Anterior cingulate cortex (tissue), 58 donors: Measurements from ENCODE around the gene KIF5B.
"Not testable (repeated sequence)": the region's sequence is repeated elsewhere in the genome, so short reads cannot be mapped to it uniquely, and the experiment has no call there.

ENCODE experiments used
- DNase-seq, 58 donors: peaks; one replicate each; lab custom pipeline; 2025; lab: John Stamatoyannopoulos, UW

The KIF5B gene

DNA sequence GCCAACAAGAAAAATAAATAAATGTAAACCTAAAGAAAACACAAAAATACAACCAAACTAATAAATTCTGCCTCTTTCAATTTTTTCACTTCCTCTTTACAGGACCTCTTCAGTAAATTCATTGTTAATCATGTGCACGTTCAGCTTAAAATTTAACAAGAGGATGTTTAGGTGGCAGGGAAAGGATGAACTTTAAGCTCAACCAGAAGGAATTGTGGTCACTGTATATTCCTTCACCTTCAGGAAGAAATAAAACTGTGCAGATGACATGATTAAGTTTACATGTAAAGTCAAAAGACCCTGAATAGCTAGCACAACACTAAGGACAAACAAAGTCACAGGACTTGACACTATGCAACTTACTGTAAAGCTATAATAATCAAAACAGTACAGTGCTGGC lies 33.0 kb downstream of the KIF5B start:
- no peak for DNase-seq

DNA sequence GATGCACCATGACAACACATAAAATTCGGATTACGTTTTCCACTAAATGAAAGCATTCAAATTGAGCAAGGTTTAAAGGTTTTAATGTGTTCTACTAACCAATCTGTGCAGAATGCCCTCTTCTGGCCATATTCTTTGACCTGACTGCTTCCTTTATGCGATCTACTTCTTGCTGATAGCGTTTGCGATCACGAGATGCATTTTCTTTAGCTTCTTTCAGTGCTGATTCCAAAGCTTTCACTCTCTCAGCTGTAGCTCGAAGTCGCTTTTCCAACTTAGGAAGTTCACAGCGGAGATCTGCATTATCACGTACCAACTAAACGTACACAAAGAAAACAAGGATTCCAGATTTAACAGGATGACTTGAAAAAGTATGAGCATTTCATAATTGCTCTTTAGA lies 39.2 kb downstream of the KIF5B start:
- DNase-seq = no peak

- DNase-seq = peak in 4 of 58 donors; percentile 3 to 12 (median 6)
These were observed 40.8 kb downstream of the KIF5B start for GRCh38 chr10:32015386-32015785.

- DNase-seq = no peak
These were observed 49.2 kb downstream of the KIF5B start for GRCh38 chr10:32007026-32007425.

- DNase-seq = peak in 9 of 58 donors; percentile 4 to 23 (median 9)
These were observed 51.2 kb downstream of the KIF5B start for GRCh38 chr10:32005050-32005449.

GRCh38 chr10:32004161-32004591 lies 52.0 kb downstream of the KIF5B start:
- peak in 28 of 58 donors; percentile 5 to 62 (median 20) for DNase-seq

- no peak for DNase-seq
These were observed 53.7 kb downstream of the KIF5B start for GRCh38 chr10:32002531-32002930.

GRCh38 chr10:32000937-32001336 lies 55.3 kb downstream of the KIF5B start:
- no peak for DNase-seq

DNA sequence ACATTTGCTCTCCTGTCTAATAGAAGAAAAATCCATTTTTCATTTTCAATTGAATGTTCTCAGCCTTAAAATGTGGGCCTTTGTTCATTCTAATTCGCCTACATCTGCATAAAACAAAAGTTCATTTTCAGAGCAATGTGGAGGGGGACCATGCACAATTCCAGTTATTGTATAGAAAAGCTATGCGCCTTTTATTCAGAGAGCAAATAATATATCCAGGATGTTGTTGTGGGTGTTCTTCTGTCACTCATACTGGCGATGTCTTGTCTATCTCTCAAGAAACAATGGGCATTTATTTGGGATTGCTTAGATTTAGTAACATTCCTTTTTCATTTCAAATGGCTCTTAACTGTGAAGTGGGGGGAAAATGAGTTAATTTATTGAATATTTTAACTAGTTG lies 56.4 kb downstream of the KIF5B start:
- DNase-seq = no peak

DNA sequence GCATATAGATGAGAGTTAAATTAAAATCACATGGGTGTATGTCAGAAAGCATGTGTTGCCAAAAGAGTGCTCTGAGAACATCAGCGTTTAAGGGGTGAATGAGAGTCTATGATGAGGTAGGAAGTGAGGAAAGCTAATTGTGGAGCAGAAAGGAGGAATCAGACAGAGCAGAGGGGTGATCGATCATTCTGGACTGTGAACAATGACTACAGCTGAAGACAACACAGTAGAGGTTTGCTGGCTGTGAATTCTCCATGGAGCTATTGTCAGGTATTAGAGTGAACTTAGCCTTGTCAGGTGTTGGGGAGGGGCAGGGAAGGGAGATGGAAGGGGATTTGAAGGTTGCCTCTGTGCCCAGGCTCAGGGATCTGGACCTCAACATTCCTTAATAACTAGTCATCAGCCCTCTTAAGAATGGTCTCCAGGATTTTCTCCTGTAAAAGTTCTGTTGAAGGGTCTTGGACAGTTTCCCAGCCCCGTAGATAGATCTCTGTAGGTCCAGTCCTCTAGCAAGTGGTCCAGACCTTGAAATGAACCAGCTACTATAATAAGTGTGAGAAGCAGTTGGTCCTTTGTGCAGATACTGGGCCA lies 57.1 kb downstream of the KIF5B start:
- DNase-seq = no peak

DNA sequence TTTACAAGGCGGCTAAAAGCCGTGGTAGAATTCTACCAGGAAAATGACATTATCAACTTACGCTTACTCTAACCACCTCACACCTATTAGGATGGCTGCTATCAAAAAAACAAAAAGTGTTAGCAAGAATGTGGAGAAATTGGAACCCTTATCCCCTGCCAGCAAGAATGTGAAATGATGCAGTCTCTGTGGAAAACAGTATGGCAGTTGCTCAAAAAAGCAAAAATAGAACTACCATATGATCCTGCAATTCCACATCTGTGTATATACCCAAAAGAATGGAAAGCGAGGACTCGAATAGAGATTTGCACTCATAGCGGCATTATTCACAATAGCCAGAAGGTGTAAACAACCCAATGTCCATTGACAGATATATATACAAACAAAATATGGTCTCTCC lies 61.3 kb downstream of the KIF5B start:
- no peak for DNase-seq

DNA sequence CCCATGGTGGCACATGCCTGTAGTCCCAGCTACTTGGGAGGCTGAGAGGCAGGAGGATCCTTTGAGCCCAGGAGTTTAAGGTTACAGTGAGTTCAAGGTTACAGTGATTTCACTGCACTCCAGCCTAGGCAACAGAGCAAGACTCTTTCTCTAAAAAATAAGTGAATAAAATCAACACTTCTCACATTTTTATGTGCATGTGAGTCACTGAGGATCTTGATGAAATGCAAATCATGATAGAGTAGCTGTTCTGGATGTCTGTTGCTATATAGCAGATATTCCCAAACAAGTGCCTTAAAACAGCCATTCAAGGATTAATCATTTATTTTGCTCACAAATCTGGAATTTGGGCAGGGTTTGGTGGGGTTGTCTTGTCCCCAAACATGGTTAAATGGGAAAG lies 65.3 kb downstream of the KIF5B start:
- no peak for DNase-seq

DNA sequence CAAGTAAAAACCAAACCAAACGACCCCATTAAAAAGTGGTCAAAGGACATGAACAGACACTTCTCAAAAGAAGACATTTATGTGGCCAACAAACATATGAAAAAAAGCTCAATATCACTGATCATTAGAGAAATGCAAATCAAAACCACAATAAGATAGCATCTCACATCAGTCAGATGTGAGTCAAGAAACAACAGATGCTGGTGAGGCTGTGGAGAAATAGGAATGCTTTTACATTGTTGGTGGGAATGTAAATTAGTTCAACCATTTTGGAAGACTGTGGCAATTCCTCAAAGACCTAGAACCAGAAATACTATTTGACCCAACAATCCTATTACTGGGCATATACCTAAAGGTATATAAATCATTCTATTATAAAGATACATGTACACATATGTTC lies 68.4 kb downstream of the KIF5B start:
- not testable (repeated sequence) for DNase-seq

- DNase-seq = no peak
These were observed 74.1 kb downstream of the KIF5B start for GRCh38 chr10:31982111-31982510.

GRCh38 chr10:31980471-31980870 lies 75.8 kb downstream of the KIF5B start:
- no peak for DNase-seq

DNA sequence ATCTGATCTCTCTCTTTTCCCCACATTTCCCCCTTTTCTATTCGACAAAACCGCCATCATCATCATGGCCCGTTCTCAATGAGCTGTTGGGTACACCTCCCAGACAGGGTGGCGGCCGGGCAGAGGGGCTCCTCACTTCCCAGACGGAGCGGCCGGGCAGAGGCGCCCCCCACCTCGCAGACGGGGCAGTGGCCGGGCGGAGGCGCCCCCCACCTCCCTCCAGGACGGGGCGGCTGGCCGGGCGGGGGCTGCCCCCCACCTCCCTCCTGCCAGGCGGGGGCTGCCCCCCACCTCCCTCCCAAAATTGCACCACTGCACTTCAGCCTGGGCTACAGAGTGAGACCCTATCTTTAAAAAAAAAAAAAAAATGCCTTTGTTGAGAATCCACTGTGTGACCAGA lies 77.2 kb downstream of the KIF5B start:
- not testable (repeated sequence) for DNase-seq

GRCh38 chr10:31978156-31978483 lies 78.1 kb downstream of the KIF5B start:
- DNase-seq = no peak

- DNase-seq = peak in 2 of 58 donors; percentile 6 to 55
These were observed 78.6 kb downstream of the KIF5B start for GRCh38 chr10:31977440-31978155.

DNA sequence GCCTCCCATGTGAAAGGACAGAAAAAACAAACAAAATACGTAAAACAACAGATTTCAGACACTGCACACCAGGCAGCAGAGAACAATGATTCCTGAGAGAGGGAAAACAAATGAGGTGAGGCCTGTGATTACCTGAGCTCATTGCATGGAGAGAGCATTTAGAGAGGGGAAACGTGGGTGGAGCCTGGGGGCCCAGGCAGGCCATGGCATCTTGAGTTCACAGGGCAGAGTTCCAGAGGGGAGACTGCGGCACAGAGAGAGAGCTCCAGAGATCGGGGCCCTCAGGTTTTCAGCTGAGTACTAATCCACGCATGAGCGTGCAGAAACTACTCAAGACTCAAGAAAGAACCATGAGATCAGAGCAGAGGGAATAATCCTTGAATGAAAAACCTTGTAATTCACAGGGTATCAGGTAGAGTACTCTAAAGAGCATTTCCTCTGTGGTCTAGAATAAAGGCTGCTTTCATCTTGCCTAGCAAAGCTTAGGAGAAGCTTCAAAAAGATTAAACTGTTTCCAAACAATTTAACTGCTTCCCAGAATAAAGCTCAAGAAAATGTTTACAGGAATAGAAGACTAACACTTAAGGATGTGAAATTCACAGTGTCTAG lies 81.0 kb downstream of the KIF5B start:
- DNase-seq = no peak

DNA sequence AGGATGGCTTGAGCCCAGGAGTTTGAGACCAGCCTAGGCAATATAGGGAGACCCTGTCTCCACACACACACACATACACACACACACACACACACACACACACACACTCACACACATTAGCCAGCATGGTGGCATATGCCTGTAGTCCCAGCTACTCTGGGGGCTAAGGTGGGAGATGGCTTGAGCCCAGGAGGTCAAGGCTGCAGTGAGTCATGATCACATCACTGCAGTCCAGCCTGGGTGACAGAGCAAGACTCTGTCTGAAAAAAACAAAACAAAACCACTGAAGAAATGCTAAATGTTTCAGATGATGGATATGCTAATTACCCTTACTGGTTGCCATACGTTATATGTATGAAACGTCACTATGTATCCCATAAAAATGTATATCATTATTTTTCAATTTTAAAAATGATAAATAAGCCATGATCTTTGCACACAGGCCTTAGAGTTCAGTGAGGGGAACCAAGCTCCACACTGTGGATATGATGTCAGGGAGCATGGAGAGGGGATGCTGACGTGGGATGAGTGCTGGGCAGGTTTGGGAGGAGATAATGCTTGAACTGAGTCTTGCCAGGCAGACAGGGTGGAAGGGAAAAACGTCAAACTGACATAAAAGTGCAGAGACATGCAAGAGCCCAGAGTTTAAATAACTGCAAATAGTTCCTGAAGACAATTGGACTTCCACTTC lies 81.6 kb downstream of the KIF5B start:
- no peak for DNase-seq

GRCh38 chr10:31972519-31973041 lies 83.6 kb downstream of the KIF5B start:
- DNase-seq = no peak
